HCT116 (cell line): Measurements from ENCODE around the gene PHPT1.

Experiments
- EZH2 ChIP-seq: fragments of 200-600 bp; sonication (generic); IDR thresholded peaks from 2 replicates; pipeline ENCODE4 v1.6.1; 2017; ENCODE audit warnings: antibody characterized with exemption, mixed run types
- MAX ChIP-seq: IDR thresholded peaks from 2 replicates; pipeline ENCODE4 v1.6.1; 2012
- POLR2AphosphoS5 ChIP-seq: IDR thresholded peaks from 2 replicates; pipeline ENCODE4 v1.6.1; 2011; ENCODE audit warnings: mild to moderate bottlenecking, low read depth, low read length, moderate library complexity
- RAD21 ChIP-seq: IDR thresholded peaks from 2 replicates; pipeline ENCODE4 v1.6.1; 2012; ENCODE audit warnings: low read depth, mild to moderate bottlenecking
- ZFX ChIP-seq: fragments of 450-650 bp; IDR thresholded peaks from 2 replicates; pipeline ENCODE4 v1.6.1; 2017
- TF ChIP-seq, protein P1 (sequence below), 3 experiments: fragments of 200-600 bp in 1 of 3; sonication (generic) in 1 of 3; IDR thresholded peaks in 2 of 3; conservative IDR thresholded peaks in 1 of 3; 2 replicates each; pipeline ENCODE4 v1.5.1; 2012 to 2017; ENCODE audit warnings: low read depth in 2 of 3, low read length in 2 of 3, antibody characterized with exemption in 1 of 3, borderline replicate concordance in 1 of 3, control low read depth in 1 of 3, mild to moderate bottlenecking in 1 of 3, mixed read lengths in 1 of 3, mixed run types in 1 of 3, moderate library complexity in 1 of 3; ENCODE audit not compliant: insufficient read depth in 1 of 3

- TF ChIP-seq EZH2, result no peak
- TF ChIP-seq, protein P1, sequence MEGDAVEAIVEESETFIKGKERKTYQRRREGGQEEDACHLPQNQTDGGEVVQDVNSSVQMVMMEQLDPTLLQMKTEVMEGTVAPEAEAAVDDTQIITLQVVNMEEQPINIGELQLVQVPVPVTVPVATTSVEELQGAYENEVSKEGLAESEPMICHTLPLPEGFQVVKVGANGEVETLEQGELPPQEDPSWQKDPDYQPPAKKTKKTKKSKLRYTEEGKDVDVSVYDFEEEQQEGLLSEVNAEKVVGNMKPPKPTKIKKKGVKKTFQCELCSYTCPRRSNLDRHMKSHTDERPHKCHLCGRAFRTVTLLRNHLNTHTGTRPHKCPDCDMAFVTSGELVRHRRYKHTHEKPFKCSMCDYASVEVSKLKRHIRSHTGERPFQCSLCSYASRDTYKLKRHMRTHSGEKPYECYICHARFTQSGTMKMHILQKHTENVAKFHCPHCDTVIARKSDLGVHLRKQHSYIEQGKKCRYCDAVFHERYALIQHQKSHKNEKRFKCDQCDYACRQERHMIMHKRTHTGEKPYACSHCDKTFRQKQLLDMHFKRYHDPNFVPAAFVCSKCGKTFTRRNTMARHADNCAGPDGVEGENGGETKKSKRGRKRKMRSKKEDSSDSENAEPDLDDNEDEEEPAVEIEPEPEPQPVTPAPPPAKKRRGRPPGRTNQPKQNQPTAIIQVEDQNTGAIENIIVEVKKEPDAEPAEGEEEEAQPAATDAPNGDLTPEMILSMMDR (IDR thresholded peaks at IDR 0.05 in 2 of 3, conservative IDR thresholded peaks at IDR 0.05 in 1 of 3; ENCODE audit: borderline replicate concordance in 1 of 3, insufficient read depth in 1 of 3, low read depth in 2 of 3, low read length in 2 of 3), result no peak
- TF ChIP-seq POLR2AphosphoS5, result no peak
- no peak for TF ChIP-seq RAD21
- no peak for TF ChIP-seq ZFX
- no peak for TF ChIP-seq MAX
These were observed 43.1 kb upstream of the PHPT1 start for GRCh38 chr9:136806067-136806466.
